GM12878 (cell line): ENCODE measurements around the gene DCAF8.

Experiments used
- BMI1 ChIP-seq: fragments of 450-650 bp; IDR thresholded peaks from 2 replicates; pipeline ENCODE4 v1.6.1; 2016; ENCODE audit warnings: mild to moderate bottlenecking, moderate library complexity, borderline replicate concordance
- E2F4 ChIP-seq: IDR thresholded peaks from 2 replicates; pipeline ENCODE4 v1.6.1; 2012; ENCODE audit warnings: low read depth, low read length, improper control_type of control experiment
- FOXK2 ChIP-seq: fragments of 450-650 bp; IDR thresholded peaks from 2 replicates; pipeline ENCODE4 v1.6.1; 2017; ENCODE audit warnings: mild to moderate bottlenecking, moderate library complexity
- HDGF ChIP-seq: fragments of 450-650 bp; IDR thresholded peaks from 2 replicates; pipeline ENCODE4 v1.6.1; 2016; ENCODE audit warnings: antibody characterized with exemption
- PAX8 ChIP-seq: fragments of 450-650 bp; IDR thresholded peaks from 2 replicates; pipeline ENCODE4 v1.6.1; 2017; ENCODE audit warnings: mild to moderate bottlenecking, moderate library complexity
- REST ChIP-seq: IDR thresholded peaks from 2 replicates; pipeline ENCODE4 v1.6.1; 2012; ENCODE audit warnings: mild to moderate bottlenecking, low read depth, low read length
- SMC3 ChIP-seq: IDR thresholded peaks from 2 replicates; pipeline ENCODE4 v1.6.1; 2011; ENCODE audit warnings: low read length, improper control_type of control experiment, borderline replicate concordance
- TAF1 ChIP-seq: IDR thresholded peaks from 2 replicates; pipeline ENCODE4 v1.6.1; 2011; ENCODE audit warnings: mild to moderate bottlenecking, low read depth, low read length, borderline replicate concordance
- YY1 ChIP-seq: IDR thresholded peaks from 2 replicates; pipeline ENCODE4 v1.6.1; 2011; ENCODE audit warnings: low read depth, mild to moderate bottlenecking, low read length
- TF ChIP-seq, protein P1 (sequence below), 3 experiments: IDR thresholded peaks in 2 of 3; conservative IDR thresholded peaks in 1 of 3; 2 replicates each; pipeline ENCODE4 v1.5.1; 2011; ENCODE audit warnings: low read depth in 3 of 3, low read length in 3 of 3, mild to moderate bottlenecking in 3 of 3, control low read depth in 2 of 3, moderate library complexity in 2 of 3, inconsistent platforms in 1 of 3, mixed read lengths in 1 of 3; ENCODE audit not compliant: control insufficient read depth in 2 of 3, insufficient read depth in 1 of 3; ENCODE audit errors: extremely low read depth in 1 of 3

DNA sequence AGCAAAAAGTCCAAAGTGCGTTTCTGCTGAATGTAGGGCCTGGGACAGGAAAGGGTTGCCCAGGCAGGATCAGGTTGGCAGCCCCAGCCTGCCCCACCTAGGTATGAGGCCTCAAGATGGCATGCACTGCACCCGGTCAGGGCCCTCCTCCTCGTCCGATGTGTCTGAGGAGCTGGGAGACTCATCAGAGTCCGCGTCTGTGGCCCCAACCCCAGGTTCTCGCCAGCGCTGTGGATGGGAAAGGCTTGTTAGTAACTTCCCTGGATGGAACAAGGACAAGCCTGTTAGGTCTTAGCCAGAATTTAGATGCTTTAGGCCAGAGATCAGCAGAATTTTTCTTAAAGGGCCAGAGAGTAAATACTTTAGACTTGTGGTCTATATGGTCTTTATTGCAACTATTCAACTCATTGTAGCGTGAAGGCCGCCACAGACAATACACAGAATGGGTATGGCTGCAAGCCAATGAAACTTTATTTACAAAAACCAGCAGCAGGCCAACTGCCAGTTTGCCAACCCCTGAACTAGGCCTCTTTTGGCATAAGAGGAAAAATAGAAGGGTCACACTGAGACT is 44.8 kb downstream of the DCAF8 start:
- TF ChIP-seq SMC3, result no peak
- no peak for TF ChIP-seq REST
- TF ChIP-seq TAF1, result no peak
- TF ChIP-seq, protein P1, sequence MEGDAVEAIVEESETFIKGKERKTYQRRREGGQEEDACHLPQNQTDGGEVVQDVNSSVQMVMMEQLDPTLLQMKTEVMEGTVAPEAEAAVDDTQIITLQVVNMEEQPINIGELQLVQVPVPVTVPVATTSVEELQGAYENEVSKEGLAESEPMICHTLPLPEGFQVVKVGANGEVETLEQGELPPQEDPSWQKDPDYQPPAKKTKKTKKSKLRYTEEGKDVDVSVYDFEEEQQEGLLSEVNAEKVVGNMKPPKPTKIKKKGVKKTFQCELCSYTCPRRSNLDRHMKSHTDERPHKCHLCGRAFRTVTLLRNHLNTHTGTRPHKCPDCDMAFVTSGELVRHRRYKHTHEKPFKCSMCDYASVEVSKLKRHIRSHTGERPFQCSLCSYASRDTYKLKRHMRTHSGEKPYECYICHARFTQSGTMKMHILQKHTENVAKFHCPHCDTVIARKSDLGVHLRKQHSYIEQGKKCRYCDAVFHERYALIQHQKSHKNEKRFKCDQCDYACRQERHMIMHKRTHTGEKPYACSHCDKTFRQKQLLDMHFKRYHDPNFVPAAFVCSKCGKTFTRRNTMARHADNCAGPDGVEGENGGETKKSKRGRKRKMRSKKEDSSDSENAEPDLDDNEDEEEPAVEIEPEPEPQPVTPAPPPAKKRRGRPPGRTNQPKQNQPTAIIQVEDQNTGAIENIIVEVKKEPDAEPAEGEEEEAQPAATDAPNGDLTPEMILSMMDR (IDR thresholded peaks at IDR 0.05 in 2 of 3, conservative IDR thresholded peaks at IDR 0.05 in 1 of 3; ENCODE audit: control insufficient read depth in 2 of 3, extremely low read depth in 1 of 3, insufficient read depth in 1 of 3, low read depth in 3 of 3, low read length in 3 of 3), result no peak
- TF ChIP-seq HDGF, result no peak
- no peak for TF ChIP-seq PAX8
- no peak for TF ChIP-seq E2F4
- no peak for TF ChIP-seq YY1
- TF ChIP-seq FOXK2, result no peak
- TF ChIP-seq BMI1, result no peak
